A549 (cell line): Measurements from ENCODE around the gene DGLUCY.

Experiments used
- ATOH8 ChIP-seq: fragments of 250-450 bp; sonication (Bioruptor Pico); IDR thresholded peaks from 2 replicates; pipeline ENCODE4 v1.5.0; 2020; ENCODE audit warnings: low read depth, mild to moderate bottlenecking, moderate library complexity
- ELK1 ChIP-seq: fragments of 150-350 bp; IDR thresholded peaks from 2 replicates; pipeline ENCODE4 v1.6.1; 2014; ENCODE audit warnings: low read depth, mild to moderate bottlenecking, low read length
- PBX3 ChIP-seq: IDR thresholded peaks from 2 replicates; pipeline ENCODE4 v1.6.1; 2012
- PHF8 ChIP-seq: fragments of 200-600 bp; sonication (generic); IDR thresholded peaks from 2 replicates; pipeline ENCODE4 v1.6.1; 2016; ENCODE audit warnings: low read depth, mild to moderate bottlenecking, antibody characterized with exemption, moderate library complexity, borderline replicate concordance

GRCh38 chr14:91127924-91128323, 14.1 kb downstream of the DGLUCY start:
- TF ChIP-seq ELK1, result no peak
- TF ChIP-seq PHF8, result no peak
- TF ChIP-seq PBX3, result no peak
- TF ChIP-seq ATOH8, result no peak
